K562 (cell line): ENCODE data around the gene CEACAM21. TPM values are rescaled to one million over a fixed set of nuclear protein-coding genes. Genes with fewer than 3 reads are reported as not detected.

ENCODE experiments used
- ATAC-seq: fragments of 200-7000 bp; cut with Tn5 transposase; 3 replicates; pipeline ENCODE4 v1.9.1; 2020; ENCODE audit warnings: moderate library complexity
- BruUV-seq: library from RNA; stranded (reverse); fragments of 400-500 nt; replicated peaks from 2 replicates; lab custom pipeline; 2021; lab: Mats Ljungman, UMichigan
- CTCF ChIA-PET: fragments of 300-600 bp; formaldehyde crosslinking; extraction: SDS; loops from one replicate; lab custom pipeline; 2021; ENCODE audit warnings: low intra/inter-chr PET ratio; lab: Yijun Ruan, JAX
- POLR2A ChIA-PET: fragments of 300-600, 350-650 bp; sonication (Branson Sonifier 250); formaldehyde crosslinking; extraction: SDS; loops from one replicate; lab custom pipeline; 2021; ENCODE audit warnings: antibody characterized with exemption, inconsistent platforms; lab: Yijun Ruan, JAX
- DNase-seq, 4 experiments: peaks; one replicate each; pipeline versions ENCODE4 v3.0.0 to v3.0.0-alpha.2; 2011 to 2018; ENCODE audit warnings: low spot score in 3 of 4, mixed read lengths in 3 of 4; ENCODE audit errors: extremely low read depth in 1 of 4
- FAIRE-seq: peaks from 2 replicates; lab custom pipeline; 2011; peaks lifted over from hg19 to GRCh38; lab: Jason Lieb, UNC
- H2AFZ ChIP-seq: 2 replicates; pipeline ENCODE4 v1.6.0; 2011; ENCODE audit warnings: low read depth, low read length, control low read depth, inconsistent platforms
- H3K27ac ChIP-seq: fragments of 200-600 bp; 3 replicates; pipeline ENCODE4 v1.8.0; 2011; ENCODE audit warnings: low read depth, mild to moderate bottlenecking, control low read depth, inconsistent platforms, low read length, moderate library complexity, mixed read lengths; ENCODE audit errors: extremely low read depth
- H3K27me3 ChIP-seq, 2 experiments: fragments of 300-600 bp in 1 of 2; 2 replicates in 1 of 2; 3 replicates in 1 of 2; pipeline versions ENCODE4 v1.6.0 to v1.8.0; 2011; ENCODE audit warnings: inconsistent platforms in 2 of 2, low read length in 2 of 2, mild to moderate bottlenecking in 1 of 2, mixed read lengths in 1 of 2, moderate library complexity in 1 of 2; ENCODE audit not compliant: control insufficient read depth in 2 of 2, insufficient read depth in 2 of 2
- H3K36me3 ChIP-seq: fragments of 300-600 bp; 3 replicates; pipeline ENCODE4 v1.8.0; 2011; ENCODE audit warnings: mild to moderate bottlenecking, low read length, inconsistent platforms; ENCODE audit not compliant: control insufficient read depth, insufficient read depth
- H3K4me1 ChIP-seq, 2 experiments: fragments of 200-600 bp in 1 of 2; replicated peaks in 1 of 2; 2 replicates in 1 of 2; 3 replicates in 1 of 2; pipeline versions ENCODE4 v1.5.1 to v1.8.0; 2011; ENCODE audit warnings: inconsistent platforms in 2 of 2, low read length in 2 of 2, mild to moderate bottlenecking in 1 of 2, mixed read lengths in 1 of 2, moderate library complexity in 1 of 2; ENCODE audit not compliant: control insufficient read depth in 2 of 2, insufficient read depth in 2 of 2
- H3K4me2 ChIP-seq: 2 replicates; pipeline ENCODE4 v1.6.1; 2011; ENCODE audit warnings: low read length, control low read depth, inconsistent platforms, mixed read lengths; ENCODE audit not compliant: insufficient read depth
- H3K4me3 ChIP-seq: fragments of 200-600 bp; sonication (generic), shearing (Covaris generic); 2 replicates; pipeline ENCODE4 v1.5.1; 2016; ENCODE audit warnings: control low read depth, inconsistent platforms
- H3K79me2 ChIP-seq: fragments of 200-600 bp; 3 replicates; pipeline ENCODE4 v1.8.0; 2011; ENCODE audit warnings: low read length, inconsistent platforms; ENCODE audit not compliant: control insufficient read depth, insufficient read depth
- H3K9ac ChIP-seq, 2 experiments: 2 replicates each; pipeline versions ENCODE4 v1.6.0 to v1.6.1; 2011; ENCODE audit warnings: low read depth in 2 of 2, low read length in 2 of 2, control low read depth in 1 of 2, inconsistent platforms in 1 of 2, mild to moderate bottlenecking in 1 of 2, mixed read lengths in 1 of 2; ENCODE audit not compliant: insufficient read depth in 1 of 2
- H3K9me1 ChIP-seq: one replicate; pipeline ENCODE4 v1.6.0; 2011; ENCODE audit warnings: inconsistent platforms, mild to moderate bottlenecking, low read length, moderate library complexity; ENCODE audit not compliant: control insufficient read depth, insufficient read depth
- H3K9me3 ChIP-seq: replicated peaks from 2 replicates; pipeline ENCODE4 v1.5.1; 2011; ENCODE audit warnings: low read depth, low read length, inconsistent platforms; ENCODE audit not compliant: control insufficient read depth, insufficient read depth
- H4K20me1 ChIP-seq: replicated peaks from 2 replicates; pipeline ENCODE4 v1.6.1; 2011; ENCODE audit warnings: low read length, inconsistent platforms, mixed read lengths; ENCODE audit not compliant: control insufficient read depth, insufficient read depth
- ATF3 ChIP-seq, 2 experiments: fragments of 450-650 bp in 1 of 2; sonication (generic) in 1 of 2; formaldehyde crosslinking in 1 of 2; IDR thresholded peaks in 1 of 2; conservative IDR thresholded peaks in 1 of 2; 2 replicates each; pipeline versions ENCODE4 v1.6.1 to v1.8.1; 2016 to 2023; ENCODE audit warnings: mild to moderate bottlenecking in 2 of 2, moderate library complexity in 2 of 2, inconsistent platforms in 1 of 2, missing genetic modification reagents in 1 of 2
- HMGN3 ChIP-seq: IDR thresholded peaks from 2 replicates; pipeline ENCODE4 v1.6.1; 2011; ENCODE audit warnings: borderline replicate concordance, low read depth, mild to moderate bottlenecking, mixed read lengths, low read length; ENCODE audit not compliant: insufficient read length; ENCODE audit errors: extremely low read depth
- MAX ChIP-seq: sonication (generic); formaldehyde crosslinking; IDR thresholded peaks from 2 replicates; pipeline ENCODE4 v1.9.0; 2022; ENCODE audit warnings: mild to moderate bottlenecking, missing genetic modification reagents
- NFIC ChIP-seq: fragments of 450-650 bp; IDR thresholded peaks from 2 replicates; pipeline ENCODE4 v1.6.1; 2017; ENCODE audit warnings: mild to moderate bottlenecking, inconsistent platforms
- POLR2G ChIP-seq: fragments of 200-400 bp; formaldehyde crosslinking; IDR thresholded peaks from 2 replicates; pipeline ENCODE4 v1.6.1; 2017; ENCODE audit warnings: low read depth, mild to moderate bottlenecking, antibody characterized with exemption, low read length, moderate library complexity
- RFX5 ChIP-seq: IDR thresholded peaks from 2 replicates; pipeline ENCODE4 v1.6.1; 2011; ENCODE audit warnings: low read depth, mild to moderate bottlenecking, improper control_type of control experiment, low read length
- ZNF449 ChIP-seq: fragments of 250-450 bp; sonication (Bioruptor Pico); IDR thresholded peaks from 2 replicates; pipeline ENCODE4 v1.8.0; 2022; ENCODE audit warnings: moderate library complexity, mild to moderate bottlenecking, inconsistent platforms
- WGBS: fragments of 100-300 bp; shearing (Covaris generic); methylation state at CpG from one replicate; pipeline ENCODE4 v1.1.6; 2016; ENCODE audit warnings: low coverage, mixed read lengths; ENCODE audit not compliant: insufficient coverage; ENCODE audit errors: missing lambda C conversion rate; 5-methylcytosine and 5-hydroxymethylcytosine counted together
- in situ Hi-C: fragments of 300-500 bp; cut with MboI; formaldehyde crosslinking; loops from 4 replicates; pipeline ENCODE4 v1.15.0; 2018; ENCODE audit warnings: inconsistent platforms, mixed read lengths
- intact Hi-C: fragments of 100-400 bp; cut with micrococcal nuclease; formaldehyde crosslinking; loops from 2 replicates; pipeline ENCODE4 v1.14.2; 2022
- polyA plus RNA-seq, 8 experiments: library from polyadenylated mRNA; depleted of rRNA in 4 of 8; stranded (reverse) in 5 of 8; unstranded in 3 of 8; fragments of >200 nt; fragmentation: Nextera tagmentation in 2 of 8; fragmentation: Illumina TruSeq in 1 of 8; extraction: Ambion mirVana in 2 of 8; extraction: Trizol in 1 of 8; gene quantifications; 2 replicates each; pipeline versions ENCODE4 v1.2.1 to v1.2.3, GENCODE V29; 2011 to 2014; ENCODE audit warnings: inconsistent platforms in 1 of 8, missing spikeins in 1 of 8
- total RNA-seq, 7 experiments: library from RNA; depleted of rRNA in 6 of 7; stranded (reverse); fragments of >200 nt in 6 of 7; fragmentation: Illumina TruSeq in 2 of 7; extraction: Trizol in 2 of 7; gene quantifications; 2 replicates each; pipeline versions ENCODE4 v1.2.1 to v1.2.3, GENCODE V29; 2011 to 2021; ENCODE audit warnings: low replicate concordance in 1 of 7
- TF ChIP-seq, protein P1 (sequence below): fragments of 250-450 bp; sonication (Bioruptor Pico); IDR thresholded peaks from 2 replicates; pipeline ENCODE4 v1.8.0; 2021; ENCODE audit warnings: borderline replicate concordance, mild to moderate bottlenecking, moderate library complexity; ENCODE audit not compliant: poor library complexity, severe bottlenecking
- TF ChIP-seq, protein P2 (sequence below): fragments of 450-650 bp; IDR thresholded peaks from 2 replicates; pipeline ENCODE4 v1.6.1; 2018; ENCODE audit not compliant: partially characterized antibody
- TF ChIP-seq, protein P3 (sequence below), 2 experiments: IDR thresholded peaks; 2 replicates each; pipeline ENCODE4 v1.6.1; 2011; ENCODE audit warnings: borderline replicate concordance in 1 of 2, control low read depth in 1 of 2, low read depth in 1 of 2, low read length in 1 of 2, mild to moderate bottlenecking in 1 of 2, mixed read lengths in 1 of 2, moderate library complexity in 1 of 2; ENCODE audit not compliant: insufficient read depth in 1 of 2, insufficient read length in 1 of 2, poor library complexity in 1 of 2, severe bottlenecking in 1 of 2; ENCODE audit errors: extremely low read depth in 1 of 2

The CEACAM21 gene
- total and polyA plus RNA-seq, 9 of the 15 experiments (the other 6 are each of a cell fraction or from before 2014, with no cell fraction given), result 0.06 to 0.40 (median 0.18) TPM; not detected in 1

- ATAC-seq, result peak; percentile 28; the same call in 1 of the 3 replicates
- CTCF ChIA-PET, result no interaction called here
- Histone ChIP-seq H3K9me3 (no peaks in the 10 kb centered on the region; the same call in 1 of the 2 replicates), H3K27ac (no peak overlapping the region), H3K27me3 (no peaks in the 10 kb centered on the region), H3K4me1 (no peaks in the 10 kb centered on the region), H4K20me1 (no peaks in the 10 kb centered on the region), H3K4me3 (no peak overlapping the region), H3K9ac (no peak overlapping the region), H3K36me3 (no peaks in the 10 kb centered on the region), H3K4me2 (no peak overlapping the region), H3K9me1 (no peaks in the 10 kb centered on the region), H3K79me2 (no peaks in the 10 kb centered on the region), H2AFZ (no peak overlapping the region)
- in situ Hi-C loops, result loop anchor here (10.0 kb wide), 1 partner anchor 372 kb away; no protein-coding TSS in a partner anchor
- DNase-seq, result no peak
- intact Hi-C loops, result no loop called here
- FAIRE-seq, result no peak
- POLR2A ChIA-PET, result no interaction called here
- WGBS, result 4% methylated on average over 19 of the region's 19 CpGs
- no TSS peak for BruUV-seq
- TF ChIP-seq, protein P1, sequence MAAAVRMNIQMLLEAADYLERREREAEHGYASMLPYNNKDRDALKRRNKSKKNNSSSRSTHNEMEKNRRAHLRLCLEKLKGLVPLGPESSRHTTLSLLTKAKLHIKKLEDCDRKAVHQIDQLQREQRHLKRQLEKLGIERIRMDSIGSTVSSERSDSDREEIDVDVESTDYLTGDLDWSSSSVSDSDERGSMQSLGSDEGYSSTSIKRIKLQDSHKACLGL (CRISPR knock-in tag), result no peak
- TF ChIP-seq, protein P2, sequence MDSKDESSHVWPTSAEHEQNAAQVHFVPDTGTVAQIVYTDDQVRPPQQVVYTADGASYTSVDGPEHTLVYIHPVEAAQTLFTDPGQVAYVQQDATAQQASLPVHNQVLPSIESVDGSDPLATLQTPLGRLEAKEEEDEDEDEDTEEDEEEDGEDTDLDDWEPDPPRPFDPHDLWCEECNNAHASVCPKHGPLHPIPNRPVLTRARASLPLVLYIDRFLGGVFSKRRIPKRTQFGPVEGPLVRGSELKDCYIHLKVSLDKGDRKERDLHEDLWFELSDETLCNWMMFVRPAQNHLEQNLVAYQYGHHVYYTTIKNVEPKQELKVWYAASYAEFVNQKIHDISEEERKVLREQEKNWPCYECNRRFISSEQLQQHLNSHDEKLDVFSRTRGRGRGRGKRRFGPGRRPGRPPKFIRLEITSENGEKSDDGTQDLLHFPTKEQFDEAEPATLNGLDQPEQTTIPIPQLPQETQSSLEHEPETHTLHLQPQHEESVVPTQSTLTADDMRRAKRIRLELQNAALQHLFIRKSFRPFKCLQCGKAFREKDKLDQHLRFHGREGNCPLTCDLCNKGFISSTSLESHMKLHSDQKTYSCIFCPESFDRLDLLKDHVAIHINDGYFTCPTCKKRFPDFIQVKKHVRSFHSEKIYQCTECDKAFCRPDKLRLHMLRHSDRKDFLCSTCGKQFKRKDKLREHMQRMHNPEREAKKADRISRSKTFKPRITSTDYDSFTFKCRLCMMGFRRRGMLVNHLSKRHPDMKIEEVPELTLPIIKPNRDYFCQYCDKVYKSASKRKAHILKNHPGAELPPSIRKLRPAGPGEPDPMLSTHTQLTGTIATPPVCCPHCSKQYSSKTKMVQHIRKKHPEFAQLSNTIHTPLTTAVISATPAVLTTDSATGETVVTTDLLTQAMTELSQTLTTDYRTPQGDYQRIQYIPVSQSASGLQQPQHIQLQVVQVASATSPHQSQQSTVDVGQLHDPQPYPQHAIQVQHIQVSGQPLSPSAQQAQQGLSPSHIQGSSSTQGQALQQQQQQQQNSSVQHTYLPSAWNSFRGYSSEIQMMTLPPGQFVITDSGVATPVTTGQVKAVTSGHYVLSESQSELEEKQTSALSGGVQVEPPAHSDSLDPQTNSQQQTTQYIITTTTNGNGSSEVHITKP, result no peak
- TF ChIP-seq POLR2G, result no peak
- TF ChIP-seq ZNF449 (CRISPR knock-in tag), result peak; percentile 52; the same call in 1 of the 2 replicates
- peak; percentile 30; the same call in 1 of the 2 replicates for TF ChIP-seq ATF3 (IDR thresholded peaks at IDR 0.05)
- TF ChIP-seq ATF3 (CRISPR knock-in tag; conservative IDR thresholded peaks at IDR 0.05), result no peak
- TF ChIP-seq, protein P3, sequence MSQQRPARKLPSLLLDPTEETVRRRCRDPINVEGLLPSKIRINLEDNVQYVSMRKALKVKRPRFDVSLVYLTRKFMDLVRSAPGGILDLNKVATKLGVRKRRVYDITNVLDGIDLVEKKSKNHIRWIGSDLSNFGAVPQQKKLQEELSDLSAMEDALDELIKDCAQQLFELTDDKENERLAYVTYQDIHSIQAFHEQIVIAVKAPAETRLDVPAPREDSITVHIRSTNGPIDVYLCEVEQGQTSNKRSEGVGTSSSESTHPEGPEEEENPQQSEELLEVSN (IDR thresholded peaks at IDR 0.05; ENCODE audit: borderline replicate concordance in 1 of 2, extremely low read depth in 1 of 2, insufficient read depth in 1 of 2, insufficient read length in 1 of 2, low read depth in 1 of 2, low read length in 1 of 2, poor library complexity in 1 of 2, severe bottlenecking in 1 of 2), result no peak
- TF ChIP-seq MAX (CRISPR knock-in tag), result no peak
- TF ChIP-seq RFX5, result no peak
- no peak for TF ChIP-seq NFIC
- TF ChIP-seq HMGN3, result no peak
Measured at GRCh38 chr19:41577144-41577830, 1.3 kb downstream of the CEACAM21 start.
